ENCODE measurements around the gene NKAIN4.

The NKAIN4 gene

DNA sequence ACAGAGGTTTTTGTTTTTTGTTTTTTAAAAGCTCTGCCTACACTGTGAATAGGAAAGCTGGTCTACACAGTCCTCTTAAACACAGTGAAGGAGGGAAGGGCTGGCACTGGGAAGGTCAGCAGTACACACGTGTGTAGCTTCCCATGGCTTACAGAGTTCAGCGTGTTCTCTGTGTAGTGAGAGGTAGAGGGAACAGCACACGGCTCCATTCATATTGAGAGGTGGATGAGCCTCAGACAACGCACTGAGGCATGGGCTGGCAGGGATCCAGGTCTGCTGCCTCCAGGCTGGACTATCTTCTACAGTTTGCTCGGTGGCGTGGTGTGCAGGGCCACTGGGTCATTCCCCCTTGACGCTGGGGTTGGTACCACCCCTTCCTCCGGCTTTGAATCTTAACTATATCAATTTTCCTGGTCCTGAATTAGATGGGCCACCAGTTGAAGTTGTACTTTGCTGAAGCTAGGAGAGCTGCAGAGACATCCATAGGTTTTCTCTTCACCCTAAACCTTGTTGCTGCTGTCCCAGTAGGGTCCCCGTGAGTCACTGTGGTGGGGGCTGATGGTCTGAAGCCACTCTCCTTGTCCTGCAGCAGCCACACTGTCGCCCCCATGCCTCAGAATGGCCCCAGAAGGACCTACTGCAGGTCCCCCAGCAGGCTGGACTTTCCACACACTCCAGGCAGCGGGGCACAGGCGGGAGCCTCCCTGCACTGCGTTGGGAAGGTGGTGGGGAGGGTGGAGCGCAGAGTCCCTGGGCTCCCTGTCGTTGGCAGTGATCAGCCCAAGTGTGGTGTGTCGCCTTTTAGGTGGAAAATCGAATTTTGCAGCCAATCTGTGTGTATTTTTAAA is 20.3 kb upstream of the NKAIN4 start:
- DNase-seq (ENCODE audit: low read depth): no peak

DNA sequence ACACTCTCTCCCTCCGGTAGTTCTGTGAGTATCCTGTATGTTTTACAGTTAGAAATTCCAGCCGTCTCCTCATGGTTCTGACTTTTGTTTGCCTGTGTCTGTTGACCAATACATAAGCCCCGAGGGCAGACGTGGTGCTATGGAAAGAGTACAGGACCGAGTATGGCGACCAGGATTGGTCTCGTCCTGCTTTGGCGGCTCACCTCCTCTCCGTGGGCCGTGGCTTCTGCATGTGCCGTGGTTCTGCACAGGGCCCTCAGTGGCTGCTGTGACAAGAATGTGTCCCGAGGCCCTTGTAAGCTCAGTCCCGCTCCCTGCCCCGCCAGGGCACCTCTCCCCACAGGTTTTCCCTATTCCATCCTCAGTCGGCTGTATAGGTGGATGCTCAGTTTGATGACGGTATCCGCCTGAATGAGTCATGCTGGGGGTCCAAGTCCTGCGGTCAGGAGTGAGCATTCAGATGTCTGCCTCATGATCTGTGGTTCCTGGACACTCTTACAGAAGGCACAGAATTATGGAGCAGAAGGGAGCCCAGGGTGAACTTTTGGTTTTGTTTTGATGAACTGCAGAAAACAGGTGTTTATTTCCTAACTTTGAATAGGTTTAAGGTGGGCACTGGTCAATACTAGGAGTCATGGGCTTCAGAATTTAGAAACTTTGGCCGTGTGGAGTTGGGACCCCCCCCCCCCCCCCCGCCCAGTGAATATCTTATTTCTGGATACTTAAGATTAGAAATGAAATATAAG is 19.5 kb upstream of the NKAIN4 start:
- peak; percentile 74 for DNase-seq (ENCODE audit: low read depth)

DNA sequence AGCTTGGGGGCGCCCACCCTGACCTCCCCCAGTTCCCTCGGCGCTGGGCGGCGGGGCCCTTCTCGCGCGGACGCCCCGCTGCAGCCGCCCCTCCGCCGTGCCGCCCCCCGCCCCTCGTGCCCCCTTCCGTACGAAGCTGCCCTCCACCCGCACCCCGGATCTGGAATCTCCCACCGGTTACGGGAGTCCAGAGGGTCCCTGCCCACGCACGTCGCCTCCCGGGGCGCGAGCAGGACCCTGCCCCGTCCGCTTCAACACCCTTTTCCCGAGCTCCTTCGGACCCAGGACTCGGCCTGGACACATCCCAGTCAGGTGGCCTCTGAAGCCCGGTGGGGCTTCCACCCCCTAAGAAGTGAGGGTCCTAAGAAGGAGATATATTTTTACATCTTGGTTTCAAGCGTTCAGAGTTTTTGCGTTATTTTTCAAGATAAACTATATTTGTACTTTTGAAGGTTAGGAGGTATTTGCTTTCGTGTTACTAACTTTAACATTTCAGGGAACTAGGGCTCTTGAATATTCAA is 18.9 kb upstream of the NKAIN4 start:
- DNase-seq (ENCODE audit: low read depth): no peak

GRCh38 chr20:63272105-63273058 is 18.1 kb upstream of the NKAIN4 start, which contains the start of gene ARFGAP1:
Gene ARFGAP1, plus strand, starts transcription at chr20:63272813. Its CDS starts 2,768 bp downstream, at chr20:63275581.
- DNase-seq (ENCODE audit: low read depth): peak; percentile 32

DNA sequence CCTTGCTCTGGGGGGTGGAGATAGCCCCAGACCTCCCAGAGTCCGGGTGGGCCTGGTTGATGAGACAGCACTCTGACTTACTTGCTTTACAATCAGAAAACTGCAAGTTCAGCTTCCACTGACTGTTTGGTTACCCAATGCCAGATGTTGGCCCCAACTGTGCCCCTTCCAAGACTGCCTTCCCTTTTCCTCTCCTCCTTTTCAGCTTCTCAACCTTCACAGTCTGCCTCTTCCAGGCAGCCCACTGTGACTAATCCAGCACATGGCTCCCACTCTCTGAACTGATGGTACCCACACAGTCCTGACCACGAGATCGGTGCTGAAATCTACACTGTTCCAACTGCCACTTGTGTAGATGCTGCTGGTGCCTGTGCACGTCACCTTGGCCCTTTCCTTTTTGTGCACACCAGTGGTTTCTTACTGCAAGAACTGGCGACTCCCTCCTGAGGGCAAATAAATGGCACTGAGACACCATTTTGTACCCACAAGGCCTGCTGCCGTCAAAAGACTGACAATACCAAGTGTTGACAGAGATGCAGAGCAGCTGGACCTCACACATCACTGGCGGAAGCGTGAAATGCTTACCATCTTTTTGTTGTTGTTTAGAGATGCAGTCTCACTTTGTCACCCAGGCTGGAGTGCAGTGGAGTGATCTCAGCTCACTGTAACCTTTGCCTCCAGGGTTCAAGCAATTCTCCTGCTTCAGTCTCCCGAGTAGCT is 16.5 kb upstream of the NKAIN4 start:
- no peak for DNase-seq (ENCODE audit: low read depth)

DNA sequence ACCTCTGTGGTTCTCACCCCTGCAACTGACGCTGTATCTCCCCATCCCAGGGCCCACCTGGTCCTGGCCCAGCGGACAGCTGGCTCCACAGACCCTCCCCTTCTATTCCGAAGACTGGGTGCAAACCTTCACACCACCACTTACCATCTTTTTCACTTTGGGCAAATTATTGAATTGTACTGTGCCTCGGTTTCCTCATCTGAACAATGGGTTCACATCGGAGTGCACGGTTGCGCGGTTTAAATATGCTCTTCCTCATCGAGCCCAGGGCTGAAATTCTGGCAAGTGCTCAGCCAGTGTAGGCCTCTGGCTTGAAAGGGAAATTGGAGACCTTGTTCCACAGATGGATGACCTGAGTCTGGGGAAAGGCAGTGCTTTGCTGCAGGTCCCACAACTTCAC is 15.5 kb upstream of the NKAIN4 start:
- no peak for DNase-seq (ENCODE audit: low read depth)

GRCh38 chr20:63268671-63269439 is 14.6 kb upstream of the NKAIN4 start:
- no peak for DNase-seq (ENCODE audit: low read depth)

DNA sequence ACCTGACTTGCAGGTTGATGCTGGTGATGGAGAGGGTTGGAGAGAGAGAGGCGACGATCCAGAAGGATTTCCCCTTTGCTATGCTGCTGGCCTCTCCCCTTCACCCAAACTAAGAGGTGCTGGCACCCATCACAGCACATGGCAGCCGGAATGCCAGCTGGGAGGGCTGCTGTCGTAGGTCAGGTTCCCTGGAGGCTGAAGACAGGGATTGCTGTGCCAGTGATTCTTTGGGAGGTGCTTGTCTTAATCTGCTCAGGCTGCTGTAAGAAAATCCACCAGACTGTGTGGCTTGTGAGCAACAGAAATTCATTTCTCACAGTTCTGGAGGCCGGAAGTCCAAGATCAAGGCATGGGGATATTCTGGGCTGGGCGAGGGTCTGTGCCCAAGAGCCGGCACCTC is 14.0 kb upstream of the NKAIN4 start:
- no peak for DNase-seq (ENCODE audit: low read depth)

- DNase-seq (ENCODE audit: low read depth): no peak
Observed at GRCh38 chr20:63267691-63268090, 13.4 kb upstream of the NKAIN4 start.

DNA sequence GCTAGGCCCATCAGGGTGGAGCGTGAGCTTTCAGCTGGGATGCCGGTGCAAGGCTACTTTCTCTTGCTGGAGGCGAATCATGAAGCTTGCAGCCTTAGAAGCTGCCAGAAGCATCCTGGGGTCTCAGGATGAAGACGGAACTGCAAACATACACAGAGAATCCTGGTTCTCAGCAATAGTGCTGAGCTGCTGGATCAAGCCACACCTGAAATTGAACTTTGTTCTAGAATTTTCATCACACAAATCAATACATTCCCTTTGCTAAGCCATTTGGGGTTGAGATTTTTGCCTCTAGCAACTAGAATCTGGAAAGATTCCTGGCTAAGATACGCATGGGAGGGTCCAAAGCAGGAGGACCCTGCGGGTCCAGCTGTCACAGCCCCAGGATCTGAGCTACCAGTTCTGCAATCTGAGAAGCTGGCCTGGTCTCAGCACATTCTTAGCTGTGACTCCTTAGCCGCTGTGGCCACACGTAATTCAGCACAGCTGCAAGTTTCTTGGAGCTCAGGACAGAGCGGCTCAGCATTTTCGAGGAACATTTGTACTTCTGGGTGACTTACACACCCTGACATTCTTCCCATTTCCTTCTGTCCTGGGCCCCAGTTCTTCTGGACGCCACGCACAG is 11.7 kb upstream of the NKAIN4 start:
- no peak for DNase-seq (ENCODE audit: low read depth)

DNA sequence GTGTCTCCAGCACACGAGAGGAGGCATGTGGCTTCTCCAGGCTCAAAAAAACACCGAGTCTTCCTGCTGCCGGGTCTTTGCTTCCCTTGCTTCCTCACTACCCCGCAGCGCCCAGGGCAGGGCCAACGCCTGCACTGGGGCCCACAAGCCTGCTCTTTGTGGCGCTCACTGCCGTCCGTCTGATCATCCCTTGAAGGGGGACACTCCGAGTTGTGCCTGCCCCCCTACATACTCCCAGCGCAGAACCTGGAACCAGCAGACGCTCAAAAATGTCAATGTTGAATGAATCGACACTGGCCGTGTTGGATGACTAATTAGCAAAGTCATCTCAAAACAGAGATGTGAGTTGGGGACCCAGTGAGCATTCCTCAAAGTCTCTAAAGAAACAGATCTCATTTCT is 10.3 kb upstream of the NKAIN4 start:
- no peak for DNase-seq (ENCODE audit: low read depth)

DNA sequence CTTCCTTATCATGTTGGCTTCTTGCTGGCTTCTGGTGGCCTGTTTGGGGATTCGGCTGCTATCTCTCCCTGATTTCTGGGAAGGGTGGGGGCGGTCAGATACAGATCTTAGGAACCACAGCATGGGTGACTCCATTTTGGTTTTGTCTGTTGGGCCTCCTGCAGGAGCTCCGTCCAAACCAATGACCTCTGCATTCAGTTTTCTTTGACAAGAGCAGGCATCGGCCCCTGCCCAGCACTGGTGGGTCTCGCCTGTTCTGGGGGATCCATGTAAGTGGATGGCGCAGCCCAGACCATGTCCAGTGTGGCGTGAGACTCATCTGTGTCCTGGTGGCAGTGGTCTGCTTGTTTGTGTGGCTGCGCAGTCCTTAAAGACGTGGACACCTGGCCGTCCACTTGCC is 9.7 kb upstream of the NKAIN4 start:
- no peak for DNase-seq (ENCODE audit: low read depth)

DNA sequence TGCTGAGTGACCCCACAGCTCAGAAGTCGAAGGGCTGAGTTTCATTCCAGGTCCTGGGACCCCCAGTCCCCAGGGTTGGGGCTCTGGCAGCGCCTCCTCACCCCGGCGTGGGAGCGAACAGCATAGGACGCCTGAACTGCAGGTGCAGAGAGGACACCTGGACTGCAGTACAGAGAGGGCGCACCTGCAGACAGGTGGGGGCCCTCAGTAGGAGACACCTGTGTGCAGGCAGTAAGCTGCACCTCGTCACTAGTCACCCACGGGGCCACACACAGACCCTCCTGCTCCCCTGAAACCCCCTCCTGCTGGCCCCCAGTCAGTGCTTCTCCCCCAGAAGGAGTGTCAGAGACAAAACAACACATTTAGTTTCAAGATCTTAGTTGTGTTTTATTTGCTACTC is 8.6 kb upstream of the NKAIN4 start:
- no peak for DNase-seq (ENCODE audit: low read depth)

DNA sequence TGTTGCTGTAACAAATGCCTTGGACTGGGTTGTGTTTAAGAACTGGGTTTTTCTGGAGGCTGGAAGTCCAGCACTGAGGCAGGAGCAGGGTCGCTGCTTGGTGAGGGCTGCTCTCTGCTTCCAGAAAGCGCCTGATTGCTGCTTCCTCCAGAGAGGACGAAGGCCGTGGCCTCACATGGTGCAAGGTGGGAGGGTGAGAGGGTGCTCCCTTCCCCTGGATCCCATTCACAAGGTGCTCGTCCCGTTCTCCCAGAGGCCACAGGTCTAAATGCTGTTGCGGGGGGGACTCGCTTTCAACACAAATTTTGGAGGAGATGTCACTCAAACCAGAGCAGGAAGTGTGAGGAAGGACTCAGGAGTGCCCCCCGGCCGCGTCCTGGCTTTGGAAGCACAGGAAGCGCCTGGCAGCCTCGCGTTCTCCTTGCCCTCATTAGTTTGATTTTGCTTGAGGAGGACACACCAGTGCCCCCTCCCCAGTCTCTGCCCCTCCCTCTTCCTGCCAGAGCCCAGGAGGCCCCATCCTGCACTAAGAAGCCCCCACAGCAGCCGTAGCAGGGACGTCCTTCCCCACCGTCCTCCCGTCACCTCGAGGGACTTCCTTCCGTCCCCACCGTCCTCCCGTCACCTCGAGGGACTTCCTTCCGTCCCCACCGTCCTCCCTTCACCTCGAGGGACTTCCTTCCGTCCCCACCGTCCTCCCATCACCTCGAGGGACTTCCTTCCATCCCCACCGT is 7.7 kb upstream of the NKAIN4 start:
- DNase-seq (ENCODE audit: low read depth): no peak

DNA sequence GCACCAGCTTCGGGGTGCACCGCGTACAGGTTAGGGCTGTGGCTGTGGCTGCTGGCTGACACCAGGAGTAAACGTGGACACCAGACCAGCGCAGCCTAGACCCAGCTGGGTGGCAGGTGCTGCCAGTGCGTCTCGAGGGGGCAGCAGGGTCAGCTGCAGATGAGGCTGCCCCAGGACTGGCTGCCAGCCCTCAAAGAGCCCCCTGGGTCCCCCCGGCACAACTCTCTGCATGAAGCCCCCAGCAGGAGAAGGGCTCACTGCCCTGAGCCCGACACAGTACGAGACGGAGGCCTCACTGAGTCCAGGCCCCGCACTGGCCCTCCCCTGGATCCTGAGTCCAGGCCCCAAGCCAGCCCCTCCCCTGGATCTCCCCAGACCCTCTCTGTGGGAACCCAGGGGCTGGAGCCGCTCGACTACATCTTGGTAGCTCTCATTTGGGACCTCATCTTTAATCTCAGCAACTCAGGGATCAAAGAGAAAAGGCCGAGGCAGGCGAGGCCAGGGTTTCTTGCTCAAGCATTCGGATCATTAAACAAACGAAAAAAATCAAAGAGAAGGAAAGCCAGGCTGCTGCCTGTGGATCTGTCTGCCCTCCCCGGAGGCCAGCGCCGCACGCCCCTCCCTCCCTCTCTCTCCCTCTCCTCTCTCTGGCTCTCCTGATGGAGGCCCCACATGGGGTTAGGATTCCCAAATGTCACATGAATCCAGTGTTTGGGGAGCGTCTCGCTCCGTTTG is 7.0 kb upstream of the NKAIN4 start:
- DNase-seq (ENCODE audit: low read depth): no peak

DNA sequence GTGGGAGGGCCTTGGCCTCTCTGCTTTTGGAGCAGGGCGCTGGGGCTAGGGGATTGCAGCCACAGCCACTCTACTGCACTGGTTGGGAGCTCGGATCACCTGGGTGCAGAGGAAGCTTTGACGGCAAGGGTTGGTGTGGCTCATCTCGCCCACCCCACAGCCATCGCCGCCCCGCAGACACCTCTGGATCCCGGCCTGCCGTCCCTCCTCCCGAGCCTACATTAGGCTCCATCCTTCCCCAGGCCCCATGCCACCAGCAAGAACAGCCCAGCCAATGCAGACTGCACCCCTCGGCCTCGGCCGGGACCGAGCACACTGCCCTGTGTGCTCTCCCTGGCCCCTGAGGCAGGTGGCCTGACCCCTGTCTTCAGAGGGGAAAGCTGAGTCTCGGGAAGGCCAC is 6.3 kb upstream of the NKAIN4 start:
- no peak for DNase-seq (ENCODE audit: low read depth)

DNA sequence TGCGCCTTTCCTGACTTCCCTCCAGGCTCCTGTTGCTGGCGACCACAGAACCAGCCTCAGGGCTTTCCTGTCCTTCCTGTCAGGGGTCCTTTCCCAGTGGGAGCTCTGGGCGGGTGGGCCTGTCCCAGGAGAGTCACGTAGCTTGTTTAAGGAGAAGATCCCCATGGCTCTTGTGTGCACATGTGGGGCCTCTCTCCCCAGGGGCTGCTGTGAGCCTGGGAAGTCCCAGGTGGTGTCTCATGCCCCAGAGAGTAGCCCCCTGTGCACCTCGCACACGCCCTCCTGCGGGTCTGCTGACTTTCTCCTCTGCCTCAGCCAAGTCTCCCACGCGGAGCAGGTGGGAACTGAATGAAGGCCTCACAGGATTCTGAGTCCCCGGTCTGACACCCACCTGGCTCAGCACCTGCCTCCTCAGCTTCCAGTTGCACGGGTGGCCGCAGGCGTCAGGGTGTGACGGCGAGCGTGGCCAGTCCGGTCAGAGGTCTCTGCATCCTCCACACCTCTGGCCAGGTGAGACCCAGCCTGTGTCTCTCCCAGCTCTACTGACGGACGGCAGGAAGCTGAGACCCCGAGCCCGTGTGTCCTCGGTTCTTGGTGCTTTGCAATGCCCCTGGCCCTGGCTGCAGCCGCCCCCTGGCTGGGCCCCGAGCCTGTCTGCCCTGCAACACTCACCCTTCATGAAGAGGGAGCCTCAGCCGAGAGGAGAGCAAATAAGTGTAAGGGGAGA is 5.6 kb upstream of the NKAIN4 start:
- no peak for DNase-seq (ENCODE audit: low read depth)

GRCh38 chr20:63258781-63259180 is 4.5 kb upstream of the NKAIN4 start:
- no peak for DNase-seq (ENCODE audit: low read depth)

All from HS-5 (cell line).